Measurements from ENCODE around the gene DIDO1.

DIDO1 gene

DNA sequence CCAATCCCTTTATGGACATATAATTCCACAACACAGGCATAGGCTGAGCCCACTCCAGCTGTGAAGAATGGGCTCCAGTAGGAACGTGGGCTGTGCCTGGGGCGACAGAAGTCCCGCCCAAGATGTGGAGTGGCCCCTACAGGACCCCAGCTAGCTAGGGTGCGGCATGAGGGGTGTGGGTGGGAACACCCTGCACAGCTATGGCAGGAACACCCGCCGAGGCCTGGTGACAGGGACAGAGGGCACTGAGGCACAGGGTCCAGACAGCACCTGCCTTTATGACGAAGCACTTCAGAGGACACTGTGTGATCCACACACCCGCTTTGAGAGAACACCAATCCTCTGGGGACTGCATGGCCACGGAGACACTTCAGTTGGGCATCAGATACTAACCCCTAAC lies 36.4 kb downstream of the DIDO1 start:
- DNase-seq = no peak

DNA sequence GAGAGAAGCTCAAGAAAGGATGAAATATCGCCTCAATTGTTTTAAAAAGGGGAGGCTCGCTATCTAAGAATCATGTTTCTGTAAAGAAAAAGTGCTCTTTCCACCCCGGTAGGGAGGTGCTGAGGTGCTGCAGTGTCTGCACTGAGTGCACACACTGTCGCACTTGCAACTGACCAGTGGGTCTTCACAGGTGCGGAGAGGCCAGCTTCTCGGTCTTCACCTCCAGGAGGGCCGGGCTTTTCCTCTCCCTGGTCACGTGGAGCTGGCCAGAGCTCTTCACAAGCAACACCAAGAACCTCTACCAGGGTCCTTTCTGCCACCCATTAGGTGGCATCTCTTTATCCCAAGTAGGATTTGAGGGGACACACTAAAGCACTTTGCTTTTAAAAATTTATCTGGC lies 36.9 kb downstream of the DIDO1 start:
- DNase-seq = no peak

DNA sequence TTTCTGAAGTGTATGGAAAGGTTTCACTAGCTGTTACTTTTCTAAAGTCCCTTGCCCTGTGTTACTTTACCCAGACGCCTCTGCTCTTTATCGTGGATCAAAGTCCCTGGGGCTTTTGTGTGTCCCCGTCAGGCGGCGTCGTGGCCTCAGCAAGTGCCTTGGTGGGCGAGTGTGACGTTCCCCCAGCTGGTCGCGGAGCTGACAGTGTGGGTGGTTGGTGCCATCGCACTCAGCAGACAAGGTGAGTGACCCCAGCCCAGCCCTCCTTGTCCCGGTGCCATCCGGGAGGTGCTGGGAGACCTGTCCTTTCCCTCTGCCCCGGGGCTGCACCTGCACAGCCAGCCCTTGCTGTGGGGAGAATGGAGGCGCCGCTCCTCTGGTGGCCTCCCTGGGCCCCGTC lies 37.4 kb downstream of the DIDO1 start:
- DNase-seq = no peak

DNA sequence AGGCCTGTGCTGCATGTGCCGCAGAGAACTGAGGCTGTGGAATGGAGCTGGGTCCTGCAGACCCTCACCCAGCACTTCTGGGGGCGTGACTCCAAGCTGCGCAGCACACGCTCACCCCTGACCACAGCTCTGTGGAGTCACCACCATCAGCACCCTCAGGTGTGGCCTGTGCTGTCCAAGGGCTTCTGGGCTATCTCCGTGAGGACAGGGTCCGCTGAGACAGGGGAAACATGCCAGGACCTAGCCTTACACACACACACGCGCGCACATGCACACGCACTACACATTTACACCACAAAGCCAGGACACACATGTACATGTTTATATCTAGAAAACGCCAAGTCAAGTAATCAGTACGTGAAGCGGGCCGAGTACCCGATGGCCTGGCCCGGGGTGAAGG lies 37.9 kb downstream of the DIDO1 start:
- DNase-seq = no peak

DNA sequence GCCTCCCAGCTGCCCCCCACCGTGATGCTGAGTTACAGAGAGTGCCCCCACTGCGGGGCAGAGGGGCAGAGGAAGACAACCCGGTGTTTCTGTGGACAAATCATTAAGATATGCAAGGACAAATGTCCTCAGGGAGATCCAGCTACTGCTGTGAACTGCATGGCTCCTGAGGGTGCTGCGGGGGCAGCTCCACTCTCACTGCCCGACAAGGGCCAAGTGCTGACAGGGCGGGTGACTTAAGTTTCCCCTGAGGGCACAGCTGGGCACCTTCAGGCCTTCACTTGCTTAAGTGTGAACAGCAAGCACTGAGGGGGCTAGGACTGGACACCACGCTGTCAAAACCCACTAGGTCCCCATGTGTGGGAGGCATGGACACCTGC lies 38.5 kb downstream of the DIDO1 start:
- no peak for DNase-seq

DNA sequence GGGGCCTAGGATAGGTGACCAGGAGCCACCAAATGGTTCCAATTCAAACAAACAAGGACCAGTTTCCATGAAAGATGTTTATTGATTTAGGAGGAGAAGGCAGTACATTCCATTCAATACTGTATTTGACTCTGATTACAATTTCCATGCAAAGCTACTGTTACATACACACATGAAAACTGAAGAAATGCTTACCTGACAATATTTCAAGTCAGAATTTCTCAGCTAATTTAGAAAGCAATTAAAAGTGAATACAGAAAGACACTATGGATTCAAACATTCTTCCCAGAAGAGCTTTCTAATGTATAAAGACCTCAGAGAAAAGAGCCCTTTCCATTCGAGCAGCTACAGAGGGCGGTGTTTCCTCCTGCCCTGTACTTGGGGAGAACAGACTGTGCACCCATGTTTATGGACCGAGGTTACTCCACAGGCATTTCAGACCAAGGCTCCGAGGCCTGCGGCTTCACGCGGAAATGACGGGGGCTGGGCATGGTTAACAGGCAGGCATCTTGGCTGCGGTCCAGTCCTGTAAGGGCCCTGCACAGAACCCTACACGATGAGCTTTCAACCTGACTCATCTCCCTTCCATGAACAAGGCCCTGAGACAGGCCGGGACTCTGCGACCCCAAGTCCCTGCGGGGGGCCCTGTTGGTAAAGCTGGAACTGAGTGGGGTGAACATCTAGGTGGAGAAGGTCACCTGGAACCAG lies 39.0 kb downstream of the DIDO1 start:
- no peak for DNase-seq

DNA sequence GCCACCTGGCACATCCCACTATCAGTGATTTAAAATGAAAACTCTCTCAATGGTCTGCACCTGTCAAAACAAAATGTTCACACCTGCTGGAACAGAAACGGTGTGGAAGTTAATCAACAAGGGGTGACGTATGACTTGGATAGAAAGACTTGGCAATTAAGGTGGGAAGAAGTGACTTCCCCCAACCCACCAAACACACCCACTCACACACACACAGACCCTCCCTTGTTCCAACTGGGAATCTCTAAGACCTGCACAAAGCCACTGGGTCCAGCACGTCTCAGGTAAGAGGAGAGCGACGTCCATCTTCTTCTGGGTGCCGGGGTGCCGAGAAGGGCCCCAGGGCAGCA lies 39.6 kb downstream of the DIDO1 start:
- no peak for DNase-seq

DNA sequence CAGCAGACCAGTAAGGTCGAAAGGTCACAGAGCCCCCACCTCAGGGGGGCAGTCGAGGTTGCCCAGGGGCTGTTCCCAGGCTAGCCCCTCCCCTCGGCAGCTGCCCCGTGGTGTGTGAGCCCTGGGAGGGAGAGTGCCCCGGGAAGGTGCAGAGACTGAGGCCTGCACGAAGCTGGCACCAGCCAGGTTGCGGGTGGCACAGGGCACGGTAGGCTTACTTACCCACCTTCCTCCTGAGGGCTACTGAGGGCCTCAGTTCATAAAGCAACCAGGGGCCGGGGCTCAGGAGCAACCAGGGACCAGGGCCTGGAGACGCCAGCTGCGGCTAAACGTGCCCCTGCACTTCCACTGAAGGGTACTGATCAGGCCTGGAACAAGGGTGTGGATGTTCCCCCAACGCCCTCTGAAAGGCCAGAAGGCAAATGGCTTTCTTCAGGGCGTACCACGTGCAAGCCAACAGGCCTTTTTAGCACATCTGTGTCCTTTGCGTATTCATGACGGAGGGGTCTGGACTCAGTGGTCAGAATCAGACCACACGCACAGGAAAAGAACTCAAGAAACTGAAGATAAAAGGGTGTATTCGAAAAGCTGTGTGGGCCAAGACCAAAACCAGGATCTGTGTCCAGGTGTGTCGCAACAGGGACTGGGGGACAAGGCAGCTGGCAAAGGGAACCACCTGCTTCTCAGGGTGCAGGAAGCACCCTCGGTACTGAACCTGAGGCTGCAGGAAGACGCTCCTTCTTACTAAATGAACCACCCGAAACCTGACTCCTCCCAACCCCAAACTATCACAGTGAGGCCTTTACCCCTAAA lies 40.2 kb downstream of the DIDO1 start:
- no peak for DNase-seq

DNA sequence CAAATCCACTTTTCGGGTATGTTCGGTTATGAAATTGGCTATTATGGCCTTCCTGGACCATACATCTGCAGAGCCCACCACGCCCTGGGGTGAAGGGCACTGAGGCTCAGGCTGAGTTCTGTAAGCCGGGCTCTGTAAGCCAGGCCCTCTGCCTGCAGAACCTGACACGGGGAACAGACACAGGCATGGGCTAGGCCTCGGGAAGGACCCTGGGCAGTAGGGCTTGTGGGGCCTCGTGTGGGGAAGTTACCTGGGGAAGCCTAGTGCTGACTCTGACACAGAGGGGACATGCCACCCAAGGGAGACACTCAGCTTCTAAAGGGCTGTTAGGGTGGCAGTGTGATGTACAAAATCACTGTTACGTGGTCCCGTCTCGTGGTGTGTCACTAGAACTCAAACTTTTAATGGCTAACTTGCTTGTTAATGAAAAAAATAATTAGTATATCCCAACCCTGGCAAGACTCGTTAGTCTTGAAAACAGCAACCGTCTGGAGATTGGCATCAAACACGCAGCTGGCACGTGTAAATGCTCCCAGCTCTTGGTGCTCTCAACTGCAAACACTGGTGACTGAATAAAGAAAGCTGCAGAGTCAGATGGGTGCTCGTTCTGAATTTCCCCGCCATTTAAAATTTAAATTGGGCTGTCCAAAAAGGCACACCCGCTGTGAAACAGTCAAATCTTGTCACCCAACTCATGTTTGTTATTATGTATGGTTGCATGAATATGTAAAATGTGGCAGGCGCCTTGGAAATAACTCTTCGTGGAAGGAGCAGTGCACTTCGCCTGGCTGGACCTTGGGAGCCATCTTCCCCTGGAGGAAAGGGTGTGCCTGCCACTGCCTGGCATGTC lies 41.0 kb downstream of the DIDO1 start:
- DNase-seq = no peak

DNA sequence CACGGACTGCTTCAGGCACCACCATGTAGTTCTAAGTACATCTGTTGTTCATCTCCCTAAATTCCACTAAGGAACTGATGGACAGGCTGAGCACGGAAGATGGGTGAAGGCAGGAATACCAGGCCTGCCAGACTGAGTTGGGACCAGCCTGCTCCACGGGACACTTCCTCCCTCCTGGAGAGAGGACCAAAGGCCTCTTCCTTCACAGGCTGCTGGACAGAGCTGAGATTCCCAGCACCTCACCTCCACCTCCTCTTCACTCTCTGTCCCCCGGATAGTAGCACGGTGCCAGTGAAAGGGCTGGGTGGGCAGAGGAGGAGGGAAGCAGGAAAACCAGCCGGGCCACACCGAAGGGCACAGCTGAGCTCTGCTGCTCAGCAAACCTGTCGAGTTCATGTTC lies 41.7 kb downstream of the DIDO1 start:
- no peak for DNase-seq

DNA sequence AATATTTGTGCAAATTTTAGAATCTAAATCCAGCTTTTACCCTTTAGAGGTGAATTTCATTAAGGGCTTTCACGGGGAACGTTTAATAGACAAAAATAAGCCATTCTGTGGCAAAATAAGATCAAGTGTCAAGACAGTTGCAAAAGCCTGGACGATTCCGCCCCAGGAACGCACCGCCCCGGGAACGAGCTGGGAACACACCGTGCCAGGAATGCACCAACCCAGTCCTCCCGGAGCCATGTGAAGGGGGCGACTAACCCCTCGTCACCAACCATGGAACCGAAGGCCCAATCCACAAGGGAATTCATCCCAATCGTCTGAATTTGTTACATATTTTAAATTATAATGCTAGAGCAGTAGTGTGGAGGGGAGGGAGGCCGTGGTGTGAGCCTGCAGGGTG lies 43.9 kb downstream of the DIDO1 start:
- DNase-seq = no peak

DNA sequence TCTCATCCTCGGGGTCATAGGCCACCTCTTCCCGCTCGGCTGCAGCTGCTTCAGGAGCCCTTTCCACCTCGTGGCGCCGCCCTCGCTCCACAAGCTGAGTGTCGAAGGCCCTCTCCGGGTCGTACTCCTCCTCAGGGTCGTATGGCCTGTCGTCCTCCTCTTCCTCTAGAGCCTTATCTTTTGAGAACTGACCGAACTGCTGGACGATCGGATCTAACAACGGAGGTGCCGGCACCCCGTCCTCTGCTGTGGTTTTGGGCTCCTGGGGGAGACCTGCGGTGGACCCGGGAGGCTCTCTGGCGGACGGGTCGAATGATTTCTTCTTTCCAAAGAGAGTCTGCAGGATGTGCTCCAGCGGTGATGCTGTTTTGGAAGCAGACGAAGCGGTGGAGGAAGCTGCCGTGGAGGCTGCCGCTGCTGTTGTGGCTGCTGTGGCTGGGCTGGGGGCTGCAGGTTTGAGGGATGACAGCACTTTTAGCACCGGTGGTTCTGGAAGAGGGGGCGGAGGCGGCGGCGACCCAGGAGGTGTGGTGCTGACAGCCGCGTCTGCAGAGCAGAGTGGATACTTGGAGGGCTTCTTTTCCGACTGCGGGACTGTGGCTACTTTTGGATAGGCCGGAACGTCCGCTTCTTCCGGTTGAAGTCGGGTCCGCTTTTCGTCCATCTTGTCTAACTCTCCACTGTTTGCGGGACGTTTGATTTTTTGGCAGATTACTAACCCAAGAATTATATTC lies 44.5 kb downstream of the DIDO1 start:
- no peak for DNase-seq

DNA sequence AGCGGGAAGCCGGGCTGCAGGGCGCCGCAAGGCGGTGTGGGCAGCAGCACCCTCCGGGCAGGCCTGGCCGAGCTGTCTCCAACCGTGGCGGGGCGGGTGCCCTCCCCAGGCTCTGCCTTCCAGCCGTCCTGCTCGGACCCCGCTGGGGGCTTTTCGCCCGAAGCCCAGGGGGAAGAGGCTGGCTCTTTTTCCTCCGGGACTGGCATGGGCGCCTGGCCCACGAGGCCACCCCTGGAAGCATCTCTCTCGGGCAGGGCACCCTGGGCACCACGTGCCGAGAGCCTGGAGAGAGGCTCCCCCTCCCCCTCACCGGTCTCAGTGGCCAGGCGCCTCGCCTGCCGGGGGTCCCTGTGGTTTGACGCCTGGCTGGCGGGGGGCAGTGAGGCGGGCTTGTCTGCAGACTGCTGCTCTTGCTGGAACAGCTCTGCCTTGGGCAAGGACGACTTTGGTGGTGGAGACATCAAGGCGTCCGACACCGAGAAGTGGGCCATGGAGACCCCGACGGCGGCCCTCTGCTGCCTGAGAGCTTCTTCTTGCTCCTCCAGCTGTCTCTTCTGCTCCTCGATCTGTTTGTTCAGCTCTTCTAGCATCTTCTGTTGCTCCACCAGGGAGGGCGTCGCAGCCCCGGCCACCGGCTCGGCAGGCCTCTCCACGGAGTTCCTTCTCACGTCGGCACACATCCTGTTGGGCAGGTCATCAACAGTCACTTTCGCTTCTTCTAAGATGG lies 45.2 kb downstream of the DIDO1 start:
- DNase-seq = no peak

DNA sequence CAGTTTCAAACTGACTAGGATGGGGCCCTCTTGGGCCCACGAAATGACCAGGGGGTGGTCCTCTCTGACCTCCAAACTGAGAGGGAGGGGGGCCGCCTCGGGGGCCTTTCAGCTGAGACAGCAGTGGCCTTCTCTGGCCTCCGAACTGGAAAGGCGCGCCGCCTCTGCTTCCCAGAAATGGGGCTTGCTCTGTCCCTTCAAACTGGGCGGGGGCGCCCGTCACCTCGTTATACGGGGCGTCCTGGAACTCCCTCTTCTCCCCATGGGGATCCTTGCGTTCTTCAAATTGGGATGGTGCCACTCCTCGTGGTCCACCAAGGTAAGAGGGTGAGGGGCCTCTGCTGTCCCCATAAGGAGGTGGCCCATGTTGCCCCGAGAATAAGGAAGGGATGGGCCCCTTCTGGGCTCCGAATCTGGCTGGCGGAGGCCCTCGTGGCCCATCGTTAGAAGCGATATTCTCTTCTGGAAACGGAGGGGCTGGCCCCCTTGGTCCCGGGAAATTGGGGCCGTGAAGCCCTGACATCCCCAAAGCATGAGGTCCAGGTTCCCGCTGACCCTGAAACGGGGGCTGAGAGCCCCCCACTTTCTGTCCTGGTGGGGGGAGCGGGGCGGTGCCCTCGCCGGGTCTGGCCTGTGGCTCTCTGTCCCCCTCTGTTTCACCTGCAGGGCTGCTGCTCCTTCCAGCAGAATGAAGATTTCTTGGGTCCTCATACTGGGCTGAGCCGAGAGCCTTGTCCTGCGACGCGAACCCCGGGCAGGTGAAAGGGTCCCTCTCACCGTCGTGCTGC lies 46.0 kb downstream of the DIDO1 start:
- no peak for DNase-seq

DNA sequence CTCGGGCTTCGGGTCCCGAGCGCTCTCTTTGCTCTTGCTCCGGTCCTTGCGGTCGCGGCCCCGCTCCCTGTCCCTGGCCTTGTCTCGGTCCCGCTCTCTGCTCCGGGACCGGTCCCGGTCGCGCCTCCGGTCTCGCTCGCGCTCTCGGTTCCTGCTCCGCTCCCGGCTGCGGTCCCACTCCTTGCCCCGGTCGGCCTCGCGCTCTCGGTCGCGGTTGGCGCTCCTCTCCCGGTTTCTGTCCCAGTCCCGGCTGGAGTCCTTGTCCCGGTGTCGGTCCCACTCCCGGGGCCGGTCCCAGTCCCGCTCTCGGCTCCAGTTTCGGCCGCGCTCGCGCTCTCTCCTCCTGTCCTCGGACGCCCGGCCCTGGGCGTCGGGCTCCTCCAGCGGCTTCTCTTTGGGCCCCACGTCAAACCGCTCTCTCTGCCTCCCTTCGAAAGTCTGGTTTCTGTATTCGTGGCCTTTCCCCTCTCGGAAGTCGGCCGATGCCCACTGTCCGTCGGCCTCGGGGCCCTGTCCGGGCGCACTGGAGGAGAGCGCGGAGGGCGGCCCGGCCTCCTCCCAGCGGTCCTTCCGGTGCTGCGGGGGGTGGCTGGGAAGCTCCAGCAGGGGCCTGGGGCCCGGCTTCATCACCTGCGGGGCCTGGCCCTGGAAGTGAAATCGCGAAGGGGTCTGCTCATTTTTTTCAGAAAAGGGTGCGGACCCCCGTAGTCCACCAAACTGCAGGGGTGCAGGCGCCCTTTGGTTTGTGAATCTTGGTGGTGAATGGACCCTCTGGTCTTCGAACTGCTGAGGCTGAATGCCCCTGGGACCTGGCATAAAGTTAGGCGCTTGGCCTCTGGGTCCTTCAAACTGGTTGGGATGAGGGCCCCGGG lies 46.8 kb downstream of the DIDO1 start:
- no peak for DNase-seq

DNA sequence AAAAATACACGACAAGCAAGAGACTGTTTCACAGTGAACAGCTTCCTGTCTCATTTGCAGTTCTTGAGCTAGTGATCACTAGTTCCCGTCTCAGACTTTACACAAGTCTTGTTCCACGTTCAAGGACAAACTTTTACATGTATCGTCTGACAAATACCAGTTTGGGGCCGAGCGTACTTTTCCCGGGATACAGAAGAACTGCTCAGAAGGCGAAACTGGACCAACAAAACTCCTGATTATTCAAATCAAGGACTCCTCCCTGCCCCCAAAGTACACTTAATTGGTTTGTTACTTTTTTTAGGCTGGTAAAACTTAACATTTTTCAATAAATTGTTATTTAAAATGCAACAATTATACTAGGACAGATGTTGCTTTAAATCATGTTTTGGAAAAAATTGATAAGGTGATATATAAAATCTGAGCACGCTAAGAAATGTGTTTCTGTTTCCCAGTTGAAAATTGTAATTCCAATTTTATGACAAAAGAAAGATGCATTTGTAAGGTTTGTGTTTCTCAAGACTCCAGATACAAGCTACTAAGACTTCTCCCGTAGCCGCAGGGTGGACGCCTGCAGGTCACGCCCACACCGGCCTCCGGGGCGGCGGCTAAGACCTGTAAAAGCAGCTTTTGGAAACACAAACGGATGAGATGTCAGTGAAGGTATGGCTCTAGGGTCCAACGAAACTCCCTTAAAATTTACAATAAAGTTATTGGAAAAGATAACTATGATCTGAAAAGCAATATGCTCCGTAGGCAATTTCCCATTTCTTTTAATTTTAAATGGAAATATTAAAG lies 47.9 kb downstream of the DIDO1 start:
- DNase-seq = no peak

DNA sequence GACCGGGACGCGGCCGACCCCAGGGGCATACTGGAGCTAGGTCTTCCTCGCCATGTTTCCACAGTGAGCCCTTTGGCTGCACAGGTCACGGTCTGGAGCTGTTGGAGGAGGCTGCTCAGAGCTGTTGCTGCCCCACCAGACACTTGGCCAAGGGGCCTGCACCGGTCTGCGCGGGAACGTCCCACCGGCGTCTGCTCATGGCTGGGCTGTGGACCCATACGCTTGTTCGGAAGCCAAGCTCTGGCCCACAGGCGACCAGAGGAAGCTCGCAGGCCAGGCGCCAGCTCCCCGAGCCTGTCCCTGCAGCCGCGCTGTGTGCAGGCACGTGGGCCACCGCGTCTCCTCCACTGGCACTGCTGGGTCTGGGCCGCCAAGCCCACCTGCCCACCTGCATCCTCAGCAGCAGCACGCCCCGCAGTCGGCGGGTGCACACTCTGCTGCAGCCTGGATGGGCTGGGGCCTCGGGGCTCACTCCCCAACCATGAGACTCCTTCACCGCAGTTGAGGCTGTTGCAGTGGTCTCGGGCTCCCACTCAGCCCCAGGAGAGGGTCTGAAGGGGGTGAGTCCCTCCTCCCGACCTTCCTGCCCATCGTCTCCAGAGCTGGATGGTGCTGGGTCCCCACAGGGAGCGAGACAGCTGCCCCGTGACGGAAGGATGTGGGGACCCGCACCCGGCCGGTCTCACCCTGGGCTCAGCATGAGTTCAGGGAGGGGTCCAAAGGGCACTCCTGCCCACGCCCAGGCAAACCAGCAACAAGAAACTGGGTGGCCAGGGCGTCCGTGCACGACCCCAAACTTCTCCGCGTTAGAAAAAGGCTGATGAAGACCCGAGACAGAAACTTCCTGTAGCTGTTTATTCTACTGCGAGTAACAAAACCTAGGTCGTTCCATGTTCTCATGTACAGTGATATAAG lies 49.1 kb downstream of the DIDO1 start:
- DNase-seq = no peak

DNA sequence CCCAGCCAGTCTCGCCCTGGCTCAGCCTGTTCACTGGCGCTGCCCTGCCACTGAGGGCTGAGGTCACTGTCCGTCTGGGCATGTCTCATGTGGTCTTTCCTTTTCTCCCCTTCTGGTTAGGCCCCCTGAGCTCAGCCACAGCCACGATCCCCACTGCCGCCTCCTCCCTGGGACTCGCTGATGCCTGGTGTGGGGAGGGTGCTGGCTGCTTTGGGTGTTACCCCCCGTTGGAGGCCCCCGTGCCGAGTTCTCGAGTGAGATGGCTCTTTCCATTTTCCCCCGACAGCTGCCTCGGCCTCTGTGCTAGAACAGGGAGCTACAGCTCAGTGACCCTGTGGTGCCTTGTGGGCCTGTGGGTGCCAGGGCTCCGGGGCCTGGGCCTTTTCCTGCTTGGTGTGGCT lies 49.8 kb downstream of the DIDO1 start:
- DNase-seq = no peak
